ENCODE data around the gene PROX2.

PROX2 gene

DNA sequence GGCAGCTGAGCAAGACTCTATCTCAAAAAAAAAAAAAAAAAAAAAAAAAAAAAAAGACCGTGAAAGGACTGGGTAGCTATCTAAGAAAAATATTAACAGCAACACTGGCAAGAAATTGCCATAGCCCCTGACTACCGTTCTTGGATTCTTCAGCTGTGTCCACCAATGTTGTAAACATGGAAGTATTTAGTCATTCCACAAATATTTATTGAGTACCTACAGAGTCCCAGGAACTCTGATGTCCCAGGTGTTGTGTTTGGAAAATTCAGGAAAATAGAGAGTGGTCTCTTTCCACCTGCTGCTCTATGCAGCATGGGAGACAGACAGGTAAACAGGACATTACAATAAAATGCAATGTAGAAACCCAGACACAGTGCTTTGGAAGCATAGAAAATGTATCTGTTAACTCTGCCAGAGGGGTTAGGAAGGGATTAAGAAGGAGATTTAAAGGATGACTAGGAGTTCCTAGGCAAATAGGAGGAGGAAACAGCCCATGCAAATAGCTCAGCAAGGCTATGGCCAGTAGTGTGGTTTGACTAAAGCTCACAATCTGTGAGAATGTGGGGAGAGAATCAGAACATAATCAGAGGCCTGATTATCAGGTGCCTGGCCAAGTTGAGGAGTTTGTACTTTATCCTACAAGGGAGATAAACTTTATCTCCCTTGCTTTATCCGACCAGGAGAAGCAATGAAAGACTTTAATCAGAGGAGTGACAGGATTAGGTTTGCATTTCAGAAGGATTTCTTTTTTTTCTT, 3.7 kb upstream of the PROX2 start:
- no peak for DNase-seq

DNA sequence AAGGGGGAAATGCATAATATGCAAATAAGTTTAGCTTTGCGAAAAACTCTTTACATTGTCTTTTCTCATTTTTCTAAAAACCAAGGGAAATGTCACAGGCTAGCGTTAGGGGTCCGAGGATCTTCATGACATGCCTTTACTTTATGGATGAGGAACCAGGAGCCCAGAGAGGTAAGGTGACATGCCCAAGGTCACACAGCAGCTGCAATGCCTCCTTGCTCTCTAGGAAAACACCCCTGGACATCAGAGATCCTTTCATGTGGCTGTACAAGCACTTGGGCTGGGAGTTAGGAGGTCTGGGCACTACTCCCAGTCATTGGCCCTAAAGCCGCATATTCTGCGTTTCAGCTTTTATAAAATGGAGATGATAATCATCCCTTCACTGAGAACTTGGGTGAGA, 741 bp downstream of the PROX2 start:
- no peak for DNase-seq

DNA sequence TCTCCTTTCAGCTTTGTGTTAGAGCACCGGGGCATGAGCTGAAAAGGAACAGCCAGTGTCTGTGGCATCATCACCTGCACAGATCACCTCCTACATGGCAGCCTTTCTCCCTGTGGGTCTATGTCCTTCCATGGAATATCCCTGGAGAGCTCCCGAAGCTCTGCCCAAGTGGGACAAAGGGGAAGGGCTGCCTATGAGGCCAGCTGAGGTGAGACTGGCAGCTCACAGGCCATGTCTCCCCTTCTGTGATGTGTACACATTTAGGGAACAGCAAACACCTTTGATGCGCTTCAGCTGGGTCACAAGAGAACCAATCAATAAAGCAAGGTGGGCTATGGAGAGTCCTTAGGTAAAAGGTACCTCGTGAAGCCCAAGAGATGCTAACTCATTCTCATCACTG, 4.1 kb downstream of the PROX2 start:
- no peak for DNase-seq

DNA sequence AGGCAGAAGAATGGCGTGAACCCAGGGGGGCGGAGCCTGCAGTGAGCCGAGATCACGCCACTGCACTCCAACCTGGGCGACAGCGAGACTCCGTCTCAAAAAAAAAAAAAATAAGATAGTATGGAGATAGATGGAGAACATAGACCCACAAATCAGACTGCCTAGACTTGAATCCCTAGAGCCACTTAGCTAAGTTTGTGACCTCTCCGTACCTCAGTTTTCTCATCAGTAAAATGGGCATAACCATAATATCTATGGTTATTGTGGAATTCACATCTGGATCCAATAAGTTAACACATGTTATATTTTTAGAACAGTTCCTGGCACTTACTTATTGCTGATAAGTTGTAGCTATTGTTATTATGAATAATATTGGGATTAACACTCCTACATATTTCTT, 7.2 kb downstream of the PROX2 start:
- DNase-seq: no peak

DNA sequence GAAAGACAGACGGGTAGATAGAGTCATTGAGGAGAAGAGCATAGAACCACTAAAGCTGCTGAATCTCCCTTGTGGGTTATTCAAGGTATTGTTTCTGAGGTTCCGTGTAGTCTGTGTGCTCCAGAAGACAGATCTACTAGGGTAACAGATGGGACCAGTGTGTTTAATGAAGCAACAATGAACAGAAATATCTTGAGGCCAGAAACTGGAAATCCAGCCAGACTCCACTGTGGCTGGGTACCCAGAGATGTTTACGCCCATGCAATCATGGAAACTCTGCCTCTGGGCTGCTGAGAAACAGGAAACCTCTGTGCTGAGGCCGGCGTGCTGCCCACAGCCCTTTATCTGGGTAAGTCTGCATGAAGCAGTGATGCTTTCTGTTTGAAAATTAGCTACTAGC, 8.3 kb downstream of the PROX2 start:
- DNase-seq: no peak

DNA sequence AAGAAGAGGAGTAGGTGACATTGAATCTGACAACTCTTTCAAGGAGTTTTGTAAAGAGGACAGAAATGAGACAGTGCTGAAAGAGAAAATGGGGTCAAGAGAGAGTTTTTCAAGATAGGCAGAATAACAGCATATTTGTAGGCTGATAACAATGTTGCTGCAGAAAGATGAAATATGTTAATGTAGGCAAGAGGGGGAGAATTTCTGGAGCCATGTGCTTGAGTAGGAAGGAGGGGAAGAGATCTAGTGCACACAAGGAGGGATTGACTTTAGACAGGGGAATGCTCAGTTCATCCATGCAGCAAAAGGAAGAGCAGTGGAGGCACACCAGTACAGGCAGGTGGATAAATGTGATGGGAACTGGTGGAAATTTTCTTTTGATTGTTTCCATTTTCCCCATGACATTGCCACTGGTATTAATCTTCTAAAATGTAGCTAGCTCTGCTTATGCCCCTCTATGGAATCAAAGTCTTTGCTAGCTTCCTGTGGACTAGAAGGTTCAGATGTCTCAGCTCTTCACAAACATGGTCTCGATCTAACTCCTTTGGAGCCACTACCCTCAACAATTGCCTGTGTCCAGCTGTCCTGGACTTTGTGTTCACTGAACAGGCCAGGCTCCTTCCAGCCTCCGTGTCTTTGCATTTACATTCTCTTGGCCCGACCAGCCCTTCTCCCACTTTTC, 9.1 kb downstream of the PROX2 start:
- DNase-seq: no peak

DNA sequence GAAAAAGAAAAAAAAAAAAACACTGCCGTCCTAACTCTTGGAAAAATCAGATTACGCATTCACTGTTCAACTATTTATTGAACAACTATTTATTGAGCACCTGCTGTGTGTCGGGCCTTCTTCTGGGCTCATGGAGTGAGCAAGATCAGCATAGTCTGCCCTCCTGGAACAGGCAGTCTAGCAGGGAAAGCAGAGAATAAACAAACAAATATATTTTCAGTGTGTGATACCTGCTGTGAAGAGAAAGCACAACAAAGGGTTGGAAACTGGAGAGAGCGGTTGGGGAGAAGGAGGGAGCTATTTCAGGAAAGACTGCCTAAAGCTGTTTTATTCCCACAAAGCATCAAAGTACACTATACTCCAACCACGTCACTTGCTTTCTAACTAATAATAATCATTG, 10.8 kb downstream of the PROX2 start:
- DNase-seq: no peak

DNA sequence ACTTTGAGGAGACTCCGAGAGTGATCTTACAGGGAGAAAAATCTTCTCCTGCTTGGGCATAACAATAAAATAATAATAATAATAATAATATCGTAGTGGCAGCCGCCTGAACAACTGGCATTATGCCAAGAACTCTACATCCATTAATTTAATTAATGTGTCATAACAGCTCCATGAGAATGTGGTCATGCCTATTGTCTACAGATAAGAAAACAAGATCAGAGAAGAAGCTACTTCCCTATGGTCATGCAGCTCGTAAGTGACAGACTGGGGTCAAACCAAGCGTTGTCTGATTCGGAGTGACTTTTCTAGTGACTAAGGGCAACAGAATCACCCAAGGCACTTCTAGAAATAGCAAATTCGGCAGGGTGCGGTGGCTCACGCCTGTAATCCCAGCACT, 11.7 kb downstream of the PROX2 start:
- no peak for DNase-seq

DNA sequence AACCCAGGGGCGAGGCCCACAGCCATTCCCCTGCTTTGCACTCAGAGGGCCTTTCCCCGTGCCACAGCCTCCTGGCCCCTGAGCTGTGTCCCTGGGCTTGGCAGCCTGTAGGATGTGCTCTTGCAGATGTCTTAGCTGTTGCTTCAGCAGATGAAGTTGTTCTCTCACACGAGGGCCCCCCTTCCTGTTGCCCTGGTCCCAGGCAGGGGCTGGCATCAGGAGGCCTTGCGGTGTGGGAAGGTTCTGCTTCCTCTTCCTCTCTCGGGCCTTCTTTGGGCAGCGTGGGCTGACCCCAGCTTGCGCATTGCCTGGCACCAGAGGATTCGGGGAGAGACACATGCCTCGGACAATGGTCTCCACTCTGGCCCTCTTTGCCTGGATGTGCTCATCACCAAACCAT, 12.7 kb downstream of the PROX2 start:
- DNase-seq: no peak

DNA sequence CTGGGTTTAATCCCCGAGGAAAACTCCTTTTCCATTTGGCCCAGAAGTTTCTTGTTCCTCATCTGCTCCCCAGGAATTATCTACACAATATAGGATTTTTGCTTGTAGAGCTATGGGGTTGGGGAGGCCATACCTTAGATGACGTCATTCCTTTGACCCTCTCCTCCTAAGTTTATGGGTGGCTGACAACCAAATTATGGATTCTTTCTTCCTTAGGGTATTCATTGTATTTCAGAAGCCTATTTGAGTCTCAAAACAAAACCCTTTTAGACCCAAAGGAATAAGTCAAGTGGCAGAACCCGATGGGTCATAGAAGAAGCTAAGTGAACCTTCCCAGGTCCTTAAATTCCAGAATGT, 14.2 kb downstream of the PROX2 start:
- DNase-seq: no peak

DNA sequence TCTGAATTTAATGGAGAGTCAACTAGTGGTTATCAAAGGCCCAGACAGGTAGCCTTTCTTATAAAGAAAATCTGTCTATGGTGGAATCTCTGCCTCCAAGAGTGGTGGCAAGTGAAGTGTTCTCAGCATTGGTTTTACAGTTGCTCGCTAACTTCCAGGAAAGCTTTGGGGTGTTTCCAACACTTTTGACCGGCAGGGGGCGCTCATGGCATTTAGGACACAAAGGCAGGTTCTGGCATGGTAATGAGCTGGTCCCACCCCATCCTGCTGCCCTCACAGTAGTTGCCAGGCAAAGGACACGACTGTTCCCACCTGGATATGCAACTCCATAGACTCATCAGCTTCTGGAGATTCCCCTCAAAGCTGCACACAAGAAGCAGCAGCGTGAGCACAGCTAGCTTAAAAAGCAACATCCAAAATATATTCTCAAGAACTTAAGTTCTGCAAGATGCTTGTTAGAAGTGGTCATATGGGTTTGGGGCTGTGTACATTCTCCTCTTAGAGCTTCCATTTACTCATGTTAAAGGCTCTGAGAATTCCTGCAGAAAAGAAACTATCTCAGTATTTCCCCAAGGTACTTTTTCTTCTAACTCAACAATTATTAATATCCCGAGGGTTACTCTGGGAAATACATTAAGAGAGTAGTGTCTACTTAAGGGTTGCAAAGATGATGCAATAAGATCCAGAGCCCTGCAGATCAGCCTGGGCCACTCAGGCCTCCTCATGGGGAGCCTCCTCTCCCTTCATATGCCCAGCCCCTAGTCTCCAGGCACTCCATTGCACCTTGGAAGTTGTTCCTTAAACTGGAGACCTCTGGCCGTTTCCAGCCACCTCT, 14.8 kb downstream of the PROX2 start:
- peak; percentile 83 for DNase-seq

DNA sequence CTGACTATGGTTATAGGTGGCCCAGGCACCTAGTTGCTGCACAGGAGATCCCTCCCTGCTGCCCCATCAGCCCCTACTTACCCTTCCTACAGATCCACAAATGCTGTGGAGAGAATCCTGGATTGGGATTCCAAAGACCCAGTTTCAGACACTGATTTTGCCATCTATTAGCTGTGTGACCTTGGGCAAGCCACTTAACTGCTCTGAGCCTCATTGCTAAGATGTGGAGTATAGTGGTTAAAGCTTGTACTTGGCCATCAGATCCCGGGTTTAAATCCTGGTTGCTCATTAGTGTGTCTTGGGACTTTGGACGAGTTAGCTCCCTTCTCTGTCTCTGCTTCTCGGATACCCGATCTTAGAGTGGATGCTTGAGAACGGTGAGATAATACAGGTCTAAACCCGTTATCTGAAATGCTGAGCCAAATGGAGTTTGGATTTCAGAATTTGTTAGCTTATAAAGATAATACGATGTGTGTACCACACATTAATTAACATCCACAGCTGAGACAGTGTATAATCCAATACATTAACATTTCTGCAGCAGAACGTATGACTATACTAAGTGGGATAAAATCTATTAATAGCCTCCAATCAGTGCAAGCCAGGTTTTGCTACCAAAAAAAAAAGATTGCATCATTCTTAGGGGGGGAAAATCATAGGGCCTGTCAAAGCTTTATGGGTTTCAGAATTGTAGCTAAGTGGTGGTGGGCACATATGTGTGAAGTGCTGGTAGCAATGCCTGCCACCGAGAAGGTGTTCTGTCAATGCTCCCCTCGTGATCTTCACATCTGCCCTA, 16.0 kb downstream of the PROX2 start:
- DNase-seq: peak; percentile 54

DNA sequence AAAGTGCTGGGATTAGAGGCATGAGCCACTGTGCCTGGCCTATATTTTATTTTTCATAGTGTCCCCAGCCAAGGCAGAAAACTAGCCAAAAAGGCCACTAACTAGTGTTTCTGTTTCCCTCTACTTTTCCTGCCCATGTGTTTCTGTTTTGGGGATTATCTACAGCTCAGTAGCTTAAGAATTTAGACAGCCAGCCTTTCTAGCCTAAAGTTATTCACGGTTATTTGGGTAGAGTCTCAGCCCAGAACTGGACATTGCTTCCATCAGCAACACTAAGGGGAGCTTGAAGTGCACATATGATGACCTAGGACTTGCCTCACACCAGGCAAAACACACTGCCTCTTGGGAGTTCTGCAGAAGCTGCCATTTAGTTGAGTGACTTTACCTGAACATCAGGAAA, 17.9 kb downstream of the PROX2 start:
- no peak for DNase-seq

DNA sequence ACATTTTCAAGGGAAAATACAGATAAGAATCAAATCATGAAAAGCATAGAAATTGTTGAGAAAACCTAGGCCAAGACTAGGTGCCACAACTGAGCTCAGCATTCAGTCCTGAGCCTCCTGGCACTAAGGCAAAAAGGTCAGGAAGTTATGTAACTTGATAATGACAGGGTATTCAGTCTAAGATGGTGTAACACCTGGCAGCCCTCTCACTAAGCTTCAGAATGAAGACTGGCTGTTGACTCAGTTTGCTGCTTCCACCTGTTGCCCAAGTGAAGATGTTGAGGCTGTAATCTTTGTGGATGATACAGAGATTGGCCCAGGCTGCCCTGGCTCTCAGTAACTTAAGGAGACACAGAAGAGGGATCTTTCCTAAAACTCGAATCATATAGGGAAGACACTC, 19.6 kb downstream of the PROX2 start:
- DNase-seq: no peak

DNA sequence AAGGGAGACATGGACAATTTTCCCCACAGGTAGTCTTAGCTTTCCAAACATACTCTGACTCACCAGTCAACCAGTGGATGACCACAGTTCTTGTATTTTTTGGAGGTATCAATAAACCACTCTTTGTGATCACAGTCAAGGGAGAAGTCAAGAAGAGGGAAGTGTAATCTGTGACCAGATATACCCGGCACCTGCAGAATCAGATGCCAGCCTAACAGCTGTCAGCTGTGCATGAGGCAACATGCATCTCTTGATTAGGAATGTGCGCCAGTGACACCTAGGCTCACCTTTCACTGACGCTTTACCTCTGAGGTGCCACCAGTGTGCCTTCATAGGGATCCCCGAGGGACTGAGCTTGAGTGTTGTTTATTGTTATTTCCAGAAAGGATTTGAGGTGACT, 20.0 kb downstream of the PROX2 start:
- no peak for DNase-seq

DNA sequence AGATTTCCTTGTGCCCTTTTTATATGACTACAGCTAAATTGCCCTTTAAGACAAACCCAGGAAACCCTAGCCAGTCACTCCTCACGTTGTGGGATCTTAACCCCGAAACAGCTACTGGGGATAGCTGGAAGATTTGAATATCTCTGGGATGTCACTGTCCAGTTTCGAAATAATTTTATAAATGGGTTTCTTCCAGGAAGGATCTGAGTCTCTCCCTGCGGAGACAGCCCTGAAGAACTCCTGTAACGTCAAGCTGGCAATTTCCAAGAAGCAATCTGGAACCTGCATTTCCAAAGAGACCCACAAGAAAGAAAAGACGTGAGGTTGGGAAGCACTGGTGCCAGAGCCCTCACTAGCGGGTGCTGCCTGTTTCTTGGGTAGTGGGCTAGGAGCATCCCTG, 20.9 kb downstream of the PROX2 start:
- no peak for DNase-seq

DNA sequence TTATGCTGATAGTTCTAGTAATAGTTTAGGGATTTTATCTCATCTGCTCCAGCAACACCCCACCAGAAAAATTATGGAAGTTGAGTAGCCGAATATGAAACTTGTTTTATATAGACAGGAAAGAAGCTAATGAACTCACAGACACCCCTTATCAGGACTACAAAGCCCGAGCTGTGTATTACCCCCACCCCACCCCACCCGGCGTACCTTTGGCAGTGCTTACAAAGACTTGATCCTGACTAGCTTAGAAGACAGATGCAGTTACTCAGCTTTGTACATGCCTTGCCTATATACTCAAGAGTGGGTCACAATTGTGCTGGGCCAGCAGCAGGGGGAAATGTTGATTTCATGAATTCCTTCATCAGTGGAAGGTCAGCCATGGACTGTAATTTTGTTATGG, 22.4 kb downstream of the PROX2 start:
- DNase-seq: no peak

DNA sequence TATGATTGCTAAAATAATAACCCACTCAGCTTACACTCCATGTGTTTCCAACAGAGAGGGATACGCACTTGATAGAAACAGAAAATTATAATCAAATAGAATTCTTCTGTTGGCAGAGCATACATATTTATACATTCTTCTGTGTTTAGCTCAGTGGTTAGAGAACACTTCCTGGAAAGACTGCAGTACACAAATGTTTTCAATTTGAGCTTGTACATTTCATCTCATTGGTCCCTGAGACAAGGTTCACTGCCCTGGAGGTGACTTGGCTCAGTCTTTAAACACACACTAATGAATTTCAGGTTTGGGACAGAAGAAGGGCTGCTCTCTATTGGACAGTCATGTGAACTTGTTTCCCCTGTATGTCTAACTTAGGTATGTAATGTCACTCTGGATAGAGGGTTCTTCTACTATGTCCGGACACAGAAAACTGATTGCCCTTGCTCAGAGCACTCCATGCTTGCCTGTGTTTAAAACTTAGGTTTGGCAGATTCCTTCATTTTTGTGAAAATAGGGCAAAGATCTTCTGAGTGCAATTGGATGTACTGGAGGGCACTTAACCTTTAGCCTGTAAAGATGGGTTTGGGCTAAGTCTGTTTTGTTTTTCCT, 22.9 kb downstream of the PROX2 start:
- DNase-seq: peak; percentile 84

DNA sequence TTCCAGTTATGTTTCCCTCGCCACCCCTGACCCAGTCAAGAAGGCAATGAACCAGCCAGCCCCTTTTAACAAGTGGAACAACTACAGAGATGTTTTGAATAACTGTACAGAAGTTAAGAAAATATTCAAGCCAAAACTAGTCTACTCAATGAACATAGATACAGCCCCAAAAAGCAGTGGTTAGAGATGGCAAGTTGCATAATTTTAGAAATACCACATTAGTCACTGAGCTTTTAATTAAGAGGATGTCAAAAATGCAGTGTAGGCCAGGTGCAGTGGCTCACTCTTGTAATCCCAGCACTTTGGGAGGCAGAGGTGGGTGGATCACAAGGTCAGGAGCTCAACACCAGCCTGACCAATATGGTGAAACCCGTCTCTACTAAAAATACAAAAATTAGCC, 27.2 kb downstream of the PROX2 start:
- no peak for DNase-seq

DNA sequence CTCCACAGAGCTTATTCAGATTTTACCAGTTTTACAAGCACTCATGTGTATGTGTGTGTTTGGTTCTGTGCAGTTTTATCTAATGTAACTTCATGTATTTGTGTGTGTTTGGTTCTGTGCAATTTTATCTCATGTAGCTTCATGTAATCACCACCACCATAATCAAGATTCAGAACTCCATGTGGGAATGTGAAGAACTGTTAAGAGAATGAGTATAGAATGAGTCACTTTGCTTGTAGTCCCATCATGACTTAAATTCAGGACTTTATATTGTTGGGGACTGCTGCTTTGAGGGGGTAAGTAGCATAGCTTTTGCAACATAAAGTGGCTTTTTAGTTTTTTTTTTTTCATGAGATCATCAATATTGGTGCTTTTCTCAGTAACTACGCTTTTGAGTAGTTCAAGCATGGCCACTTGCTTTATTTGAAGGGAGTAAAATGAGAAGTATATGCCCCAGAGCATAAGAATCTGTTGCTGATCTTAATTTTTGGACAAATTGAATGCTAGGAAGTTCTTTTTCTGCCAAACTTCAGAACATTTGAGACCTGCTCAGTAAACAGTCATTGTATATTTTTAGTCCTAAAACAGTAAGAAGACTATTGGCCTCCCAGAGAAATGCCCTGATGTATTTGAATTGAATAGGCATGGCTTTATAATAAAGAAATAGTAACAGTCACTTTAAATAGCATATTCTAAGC, 28.8 kb downstream of the PROX2 start:
- DNase-seq: peak; percentile 78

DNA sequence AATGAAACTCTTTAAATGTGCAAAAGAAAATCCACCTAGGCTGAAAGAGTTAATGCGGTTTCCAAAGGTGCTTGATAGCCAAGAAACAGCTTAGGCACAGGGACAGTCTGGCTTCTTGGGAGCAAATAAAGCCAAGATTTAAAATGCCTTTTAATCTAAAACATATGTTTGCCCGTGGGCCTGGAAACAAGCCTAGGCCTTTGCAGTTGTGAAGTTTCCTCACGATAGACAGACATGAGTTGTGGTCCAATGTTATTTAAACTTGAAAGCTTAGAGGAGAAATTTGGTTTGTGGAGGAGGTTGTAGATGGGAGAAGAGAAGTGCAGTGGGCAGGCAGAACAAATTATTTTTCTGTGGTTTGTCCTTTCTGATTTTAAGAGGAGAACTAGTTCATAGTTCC, 29.8 kb downstream of the PROX2 start:
- peak; percentile 85 for DNase-seq

DNA sequence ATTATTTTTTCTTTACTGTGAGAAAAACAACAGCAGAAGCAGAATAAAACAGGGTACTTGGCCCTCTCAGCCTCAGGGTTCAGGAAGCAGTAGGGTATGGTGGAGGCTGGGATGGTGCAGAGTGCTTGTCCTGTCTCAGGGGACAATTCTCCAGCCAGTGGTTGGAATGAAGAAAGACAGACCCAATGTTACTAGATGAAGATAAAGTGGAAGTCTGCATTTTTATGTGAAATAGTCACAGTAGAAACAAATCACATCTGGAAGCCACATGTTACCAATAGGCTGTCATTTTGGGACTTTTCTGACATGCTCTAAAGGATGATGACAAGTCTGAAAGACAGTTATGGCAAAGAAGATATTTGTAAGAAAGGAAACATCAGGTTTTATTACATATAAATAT, 32.3 kb downstream of the PROX2 start:
- peak; percentile 84 for DNase-seq

Data from fibroblast of skin of right quadriceps (primary cell).